CD4-positive, alpha-beta T cell treated with Interleukin-17A for 1 hour (primary cell): ENCODE measurements around the gene FGF5.
"Not testable (repeated sequence)": the region's sequence is repeated elsewhere in the genome, so short reads cannot be mapped to it uniquely, and the experiment has no call there.

ENCODE experiments used
- DNase-seq: peaks from one replicate; pipeline ENCODE4 v3.0.0-alpha.2; 2020

FGF5 gene, protein sequence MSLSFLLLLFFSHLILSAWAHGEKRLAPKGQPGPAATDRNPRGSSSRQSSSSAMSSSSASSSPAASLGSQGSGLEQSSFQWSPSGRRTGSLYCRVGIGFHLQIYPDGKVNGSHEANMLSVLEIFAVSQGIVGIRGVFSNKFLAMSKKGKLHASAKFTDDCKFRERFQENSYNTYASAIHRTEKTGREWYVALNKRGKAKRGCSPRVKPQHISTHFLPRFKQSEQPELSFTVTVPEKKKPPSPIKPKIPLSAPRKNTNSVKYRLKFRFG

DNA sequence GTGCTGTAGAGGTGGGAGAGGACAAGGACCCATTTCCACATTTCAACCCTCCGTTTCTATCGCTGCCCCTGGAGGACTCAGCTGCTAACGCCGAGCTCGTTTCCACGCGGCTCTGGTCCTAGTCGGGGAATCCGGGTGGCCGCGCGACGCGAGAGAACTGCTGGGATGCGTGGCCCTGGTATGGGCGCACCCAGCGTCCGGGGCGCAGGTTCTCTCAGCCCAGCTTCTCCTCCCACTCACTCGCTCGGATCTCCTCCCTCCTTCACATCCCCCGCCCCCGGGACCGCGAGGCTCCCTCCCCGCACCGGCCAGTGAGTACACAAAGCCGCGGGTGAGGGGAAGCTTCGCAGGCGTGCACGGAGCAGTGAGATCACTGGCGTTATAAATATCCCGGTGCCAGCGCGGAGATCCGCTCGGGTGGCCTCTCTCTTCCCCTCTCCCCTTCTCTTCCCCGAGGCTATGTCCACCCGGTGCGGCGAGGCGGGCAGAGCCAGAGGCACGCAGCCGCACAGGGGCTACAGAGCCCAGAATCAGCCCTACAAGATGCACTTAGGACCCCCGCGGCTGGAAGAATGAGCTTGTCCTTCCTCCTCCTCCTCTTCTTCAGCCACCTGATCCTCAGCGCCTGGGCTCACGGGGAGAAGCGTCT lies at the start of gene FGF5:
TSS of gene FGF5 (plus strand) at position 412 of the 649 bp plus-strand sequence. CDS start at position 573, 161 bp downstream.
- DNase-seq: no peak

DNA sequence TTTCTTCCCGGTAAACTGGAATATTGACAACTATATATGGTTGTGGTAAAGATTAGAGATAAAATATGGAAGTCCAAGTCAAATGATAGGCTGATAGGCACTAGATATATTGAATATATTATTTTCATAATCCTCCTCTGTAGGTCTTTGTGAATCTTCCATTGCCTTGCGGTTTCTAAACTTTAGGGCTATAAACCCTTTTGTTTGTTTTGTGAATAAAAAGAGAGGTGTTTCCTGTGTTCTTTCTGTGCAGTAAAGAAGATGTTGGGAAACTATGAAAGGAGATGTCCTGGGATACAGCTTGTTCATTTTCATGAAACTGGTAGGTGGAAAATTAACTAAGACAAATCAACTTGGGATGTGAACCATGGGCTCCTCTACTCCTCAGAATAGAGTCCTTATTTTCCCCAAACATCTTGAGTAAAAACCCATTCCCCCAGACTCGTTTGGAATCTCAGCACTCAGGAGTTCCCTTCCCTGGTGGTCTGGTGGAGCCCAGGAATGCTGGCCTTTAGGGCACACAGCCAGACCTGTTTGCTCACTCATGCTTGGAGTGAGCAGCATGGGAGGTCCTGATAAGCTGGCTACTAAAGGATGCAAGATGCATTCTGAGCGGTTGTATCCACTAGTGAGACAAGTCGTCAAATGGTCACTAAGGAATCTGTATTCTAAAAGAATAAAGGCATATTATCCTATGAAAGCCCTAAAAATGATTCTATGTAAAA lies 47.0 kb upstream of the FGF5 start:
- no peak for DNase-seq

DNA sequence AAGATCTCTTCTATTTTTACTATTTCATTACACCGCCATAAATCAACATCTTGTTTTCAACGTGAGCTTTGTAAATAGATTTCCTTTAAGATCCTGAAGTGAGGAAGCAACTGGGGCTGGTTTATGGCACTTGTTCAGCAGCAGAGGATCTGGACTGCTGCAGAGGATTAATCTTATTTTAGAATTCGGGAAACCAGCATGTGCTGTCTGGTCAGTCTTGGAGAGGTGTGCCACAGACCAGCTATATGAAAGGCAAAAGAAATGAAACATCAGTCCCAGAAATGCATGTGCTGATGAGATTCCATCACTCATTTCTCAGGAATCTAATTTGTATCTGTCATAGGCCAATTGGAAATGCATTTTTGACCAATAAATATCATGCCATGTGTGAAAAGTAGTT lies 45.8 kb upstream of the FGF5 start:
- no peak for DNase-seq

DNA sequence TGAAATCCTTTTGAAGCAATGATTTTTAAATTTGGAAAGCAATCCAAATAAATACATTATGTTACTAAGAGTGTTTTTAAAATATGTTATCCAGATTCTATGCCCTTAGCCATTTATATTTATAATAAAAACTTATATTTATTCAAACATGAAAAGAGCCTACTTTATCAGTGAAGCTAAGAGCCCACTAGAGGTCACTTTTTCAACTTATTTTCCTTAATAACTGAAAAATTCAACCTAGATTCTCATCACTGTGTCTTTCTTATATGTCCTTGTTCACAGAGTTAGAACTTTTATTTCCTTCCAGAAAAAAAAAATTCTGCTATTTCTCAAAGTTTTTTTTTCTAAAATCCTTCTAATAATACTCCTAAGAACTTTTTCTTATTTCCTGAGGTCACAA lies 45.3 kb upstream of the FGF5 start:
- no peak for DNase-seq

DNA sequence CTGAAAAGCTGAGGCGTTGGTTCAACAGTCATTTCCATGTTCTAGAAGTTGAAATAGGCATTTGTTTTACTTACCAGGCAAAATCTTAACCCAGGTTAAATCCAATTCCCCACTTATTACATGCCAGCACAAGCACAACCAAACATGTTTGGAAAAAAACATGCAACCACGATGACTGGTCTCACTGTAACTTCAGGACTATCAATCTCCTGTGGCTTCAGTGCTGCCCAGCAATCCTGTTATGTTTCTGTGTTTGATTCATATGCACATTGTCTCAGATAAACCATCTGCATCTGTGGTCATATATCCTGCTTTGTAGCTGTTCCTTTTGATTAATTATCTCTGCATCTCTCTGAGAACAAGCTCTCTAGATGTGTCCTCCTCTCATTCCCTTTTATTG lies 40.9 kb upstream of the FGF5 start:
- no peak for DNase-seq

DNA sequence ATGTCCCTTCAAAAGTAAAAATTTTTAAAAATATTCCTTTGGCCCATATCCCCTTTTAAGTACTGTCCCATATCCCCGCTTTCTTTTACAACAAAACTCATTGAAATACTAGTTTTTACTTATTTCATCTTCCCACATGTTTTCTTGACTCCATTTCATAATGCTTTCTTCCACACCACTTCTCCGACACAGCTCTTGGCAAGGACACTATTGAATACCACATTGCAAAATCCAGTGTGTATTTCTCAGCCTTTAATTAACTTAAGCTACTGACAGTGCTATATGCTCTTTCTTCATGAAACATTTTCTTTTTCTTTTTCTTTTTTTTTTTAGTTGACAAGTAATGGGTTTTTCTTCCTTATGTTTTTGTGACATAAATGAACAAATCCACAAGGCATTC lies 40.4 kb upstream of the FGF5 start:
- no peak for DNase-seq

DNA sequence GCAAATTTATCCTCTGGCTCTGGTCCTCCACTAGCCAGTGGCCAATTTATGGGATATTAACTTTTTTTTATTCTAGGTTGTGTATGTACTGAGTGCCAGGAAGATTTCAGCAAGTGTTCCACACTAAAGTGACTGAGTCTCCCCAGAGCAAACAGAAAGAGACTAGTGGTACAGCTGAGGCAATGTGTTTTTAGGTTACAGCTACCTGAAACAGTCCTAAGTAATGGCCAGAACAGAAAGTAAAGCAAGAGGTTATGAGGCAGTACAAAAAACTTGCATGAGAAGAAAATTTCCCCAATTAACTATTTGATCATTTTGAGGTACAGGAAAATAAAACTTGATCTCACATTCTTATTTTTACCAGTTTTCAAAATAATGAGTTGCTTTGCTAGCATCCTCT lies 38.0 kb upstream of the FGF5 start:
- DNase-seq: no peak

DNA sequence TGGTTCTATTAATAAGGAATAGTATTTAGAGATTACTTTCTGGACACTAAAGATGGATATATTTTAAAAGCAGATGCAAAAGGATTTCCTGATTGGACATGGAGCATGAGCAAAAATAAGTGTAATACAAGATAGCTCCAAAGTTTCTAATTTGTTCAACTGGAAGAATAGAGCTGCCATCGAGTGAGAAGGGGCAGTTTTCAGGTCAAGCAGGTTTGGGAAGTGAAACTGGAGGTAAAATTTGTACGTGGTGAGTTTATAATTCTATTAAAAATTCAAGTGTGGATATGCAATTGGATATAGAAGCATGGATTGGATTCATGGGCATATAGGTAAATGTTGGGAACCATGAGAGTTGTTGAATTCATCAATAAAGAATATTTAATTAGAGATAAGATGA lies 37.3 kb upstream of the FGF5 start:
- DNase-seq: no peak

DNA sequence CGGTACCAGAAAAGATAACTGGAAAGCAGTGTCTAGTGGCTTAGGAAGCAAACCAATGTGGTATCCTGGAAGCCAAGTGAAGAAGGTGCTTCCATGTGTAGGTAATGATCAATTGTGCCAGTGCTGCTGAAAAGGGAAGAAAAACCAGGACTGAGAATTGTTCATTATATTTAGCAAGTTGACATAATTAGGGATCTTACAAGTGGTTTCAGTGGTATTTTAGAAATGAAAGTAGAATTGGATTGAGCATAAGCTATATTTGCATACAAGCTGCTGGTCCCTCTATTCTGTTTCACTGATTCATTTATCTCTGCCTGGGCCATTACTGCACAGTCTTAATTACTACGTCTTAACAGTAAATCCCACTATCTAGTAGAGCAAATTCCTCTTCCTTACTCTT lies 36.9 kb upstream of the FGF5 start:
- no peak for DNase-seq

DNA sequence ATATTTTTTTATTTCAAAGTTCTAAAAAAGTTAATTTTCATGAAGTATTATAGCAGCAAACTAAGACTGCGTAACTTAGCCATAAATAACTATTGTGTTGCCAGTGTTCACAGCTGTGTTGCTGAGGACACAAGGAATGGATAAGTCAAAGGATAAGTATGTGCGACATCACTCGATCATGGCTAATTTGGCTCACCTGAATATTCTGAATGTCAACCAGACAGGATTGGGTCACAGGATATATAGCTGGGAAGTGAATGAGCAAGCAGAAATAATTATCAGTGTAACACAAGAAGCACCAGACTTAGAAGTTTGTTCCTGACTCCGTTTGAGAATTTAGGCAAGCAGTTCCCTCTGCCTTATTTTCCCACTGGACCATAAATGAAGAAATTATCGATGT lies 35.3 kb upstream of the FGF5 start:
- no peak for DNase-seq

DNA sequence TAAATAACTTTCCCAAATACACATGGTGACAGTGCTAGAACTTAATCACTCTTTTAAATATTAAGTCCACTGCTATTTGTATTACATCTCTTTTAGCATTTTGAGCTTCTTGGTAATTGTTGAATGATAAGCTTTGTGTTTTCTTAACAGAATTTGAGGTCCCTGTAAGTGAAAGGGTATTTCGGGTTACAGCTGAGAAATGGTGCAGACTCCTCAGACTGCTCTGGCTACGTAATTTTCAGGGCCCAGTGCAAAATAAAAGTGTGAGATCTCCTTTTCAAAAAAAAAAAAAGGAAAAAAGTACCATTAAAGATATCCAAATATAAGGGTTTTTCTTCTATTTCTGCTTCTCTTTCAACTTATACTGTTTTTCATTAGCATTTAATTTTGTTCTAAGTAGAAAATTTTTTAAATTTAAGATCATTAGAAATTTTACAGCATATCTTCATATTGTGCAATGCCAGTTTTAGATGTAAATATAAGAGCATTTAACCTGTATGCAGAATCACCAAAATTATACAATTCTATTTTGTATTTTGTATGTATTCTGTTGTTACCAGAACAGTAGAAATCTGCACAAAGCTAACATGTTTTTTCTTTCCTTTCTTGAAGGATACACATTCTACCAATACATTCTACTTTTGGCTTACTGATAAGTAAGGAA lies 33.6 kb upstream of the FGF5 start:
- DNase-seq: no peak

DNA sequence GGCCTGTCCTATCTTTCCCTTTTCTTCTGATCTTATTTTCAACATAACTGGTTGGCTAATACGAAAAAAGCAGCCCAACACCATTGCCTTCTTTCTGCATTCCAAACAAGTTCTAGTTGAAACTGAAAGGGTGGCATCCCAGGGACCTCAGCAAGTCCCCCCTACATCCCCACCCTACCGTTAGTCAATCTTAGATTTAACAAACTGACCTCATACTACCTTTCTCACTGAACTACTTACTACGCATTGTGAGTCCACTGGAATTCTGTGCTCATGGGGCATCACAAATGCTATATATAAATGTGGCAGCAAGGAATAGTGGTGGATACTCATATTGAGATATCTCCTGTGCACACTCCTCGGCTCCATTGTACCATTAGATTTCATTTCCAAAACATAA lies 33.1 kb upstream of the FGF5 start:
- no peak for DNase-seq

DNA sequence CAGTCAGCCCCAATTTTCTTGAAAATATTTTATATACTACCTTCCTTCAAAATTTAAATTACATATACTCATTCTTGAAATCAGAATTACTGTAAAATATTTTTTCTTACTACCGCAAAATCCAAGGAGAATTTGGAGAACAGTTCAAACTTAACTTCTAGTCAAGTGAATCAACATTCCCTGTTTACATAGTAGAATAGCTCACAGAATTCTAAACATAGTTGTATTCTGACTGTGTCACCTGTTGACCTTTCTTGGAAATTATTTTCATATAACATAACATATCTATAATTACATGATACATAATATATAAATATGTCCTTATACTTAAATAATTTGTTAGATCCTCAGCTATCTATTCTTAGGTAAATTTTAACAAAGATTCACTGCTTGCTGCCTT lies 31.0 kb upstream of the FGF5 start:
- no peak for DNase-seq

DNA sequence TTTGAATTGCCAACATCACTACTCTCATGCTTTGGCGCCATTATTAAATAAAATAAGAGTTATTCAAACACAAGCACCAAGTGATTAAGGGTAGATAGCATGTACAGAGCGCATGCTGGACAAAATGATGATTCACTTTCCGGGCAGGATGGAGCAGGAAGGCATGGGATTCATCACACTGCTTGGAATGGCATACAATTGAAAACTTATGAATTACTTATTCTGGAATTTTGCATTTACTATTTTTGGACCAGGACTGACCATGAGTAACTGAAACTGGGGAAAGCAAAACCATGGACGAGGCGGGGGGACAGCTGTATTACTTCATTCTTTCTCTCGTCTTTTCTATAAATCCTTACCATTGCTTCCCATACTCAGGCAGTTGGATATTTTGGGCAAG lies 28.5 kb upstream of the FGF5 start:
- no peak for DNase-seq

DNA sequence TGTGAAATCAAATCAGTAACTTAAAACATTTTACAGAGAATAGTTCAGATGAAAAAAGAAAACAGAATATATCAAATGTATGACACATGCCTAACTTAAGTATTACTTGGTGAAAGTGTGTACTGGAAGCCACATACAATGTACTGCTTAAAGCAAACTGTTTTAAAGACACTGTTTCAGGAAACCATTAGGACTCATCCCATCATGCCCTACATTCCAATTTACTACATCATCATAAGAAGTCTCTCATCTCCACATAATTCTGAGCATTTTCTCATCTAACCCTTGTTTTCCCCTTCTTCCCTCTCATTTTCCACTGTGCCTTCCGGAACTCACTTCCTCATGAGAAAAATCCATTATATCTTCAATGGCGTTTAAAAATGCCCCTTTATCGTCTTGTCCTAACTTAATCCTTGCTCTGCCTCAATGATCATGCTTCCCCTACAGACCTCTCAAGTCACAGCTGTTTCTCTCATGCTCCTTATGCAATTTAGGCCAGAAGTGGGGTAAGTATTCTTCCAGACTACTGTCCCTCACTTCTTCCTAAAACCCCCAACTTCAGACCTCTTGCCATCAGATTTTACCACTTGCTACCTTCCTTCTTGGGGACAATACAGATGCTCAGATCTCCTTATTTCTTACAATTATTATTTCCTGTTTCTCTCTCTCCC lies 26.8 kb upstream of the FGF5 start:
- no peak for DNase-seq

DNA sequence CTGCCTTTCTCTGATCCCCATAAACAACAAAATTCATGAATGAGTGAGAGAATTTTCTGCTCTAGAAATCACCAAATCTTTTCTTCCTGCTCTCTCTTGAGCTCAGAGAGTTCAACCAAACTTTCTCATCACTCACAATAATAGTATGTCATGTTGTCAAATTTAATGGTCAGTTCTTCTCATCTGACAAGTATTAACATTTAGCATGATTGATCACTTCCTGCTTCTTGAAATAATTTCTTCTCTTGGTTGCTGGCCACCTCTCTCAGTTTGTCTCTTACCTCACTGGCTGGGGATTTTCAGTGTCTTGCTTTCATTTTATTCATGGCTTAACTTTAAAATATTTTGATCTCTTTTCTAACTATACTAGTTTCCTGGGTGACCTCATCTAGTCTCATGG lies 25.5 kb upstream of the FGF5 start:
- no peak for DNase-seq

DNA sequence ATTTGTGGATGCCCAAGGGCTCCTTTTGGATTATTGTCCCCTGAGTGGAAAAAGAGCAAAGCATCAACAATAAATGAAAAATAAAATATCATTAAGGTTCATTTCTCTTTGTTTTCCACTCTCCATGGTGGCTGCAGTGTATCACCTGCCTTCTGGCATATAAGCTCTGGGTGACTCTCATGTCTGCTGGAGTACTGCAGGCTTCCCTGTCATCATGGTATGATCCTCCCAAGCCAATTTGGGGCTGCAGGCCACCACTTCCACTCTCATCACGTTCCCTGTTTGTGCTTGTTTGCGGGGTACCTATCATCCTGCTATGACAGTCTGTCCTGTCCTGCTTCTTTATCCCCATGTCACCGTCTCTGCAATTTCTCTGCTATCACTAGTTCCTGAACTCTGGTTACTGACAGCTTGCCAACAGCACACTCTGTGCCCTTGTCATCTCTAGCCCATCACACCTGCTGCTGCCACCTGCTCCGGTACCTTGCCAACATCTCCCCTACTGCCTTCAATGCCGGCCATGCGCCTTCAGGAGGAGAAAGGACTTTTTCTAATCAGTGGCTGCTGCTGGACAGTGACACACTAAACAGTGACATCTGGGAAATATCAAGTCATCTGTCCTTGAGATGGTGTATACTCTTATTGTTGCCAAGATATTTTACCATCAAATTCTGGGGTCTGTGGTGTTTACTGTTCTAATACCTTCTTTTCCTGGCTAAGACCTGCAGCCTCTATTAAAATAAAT lies 23.0 kb upstream of the FGF5 start:
- DNase-seq: no peak

DNA sequence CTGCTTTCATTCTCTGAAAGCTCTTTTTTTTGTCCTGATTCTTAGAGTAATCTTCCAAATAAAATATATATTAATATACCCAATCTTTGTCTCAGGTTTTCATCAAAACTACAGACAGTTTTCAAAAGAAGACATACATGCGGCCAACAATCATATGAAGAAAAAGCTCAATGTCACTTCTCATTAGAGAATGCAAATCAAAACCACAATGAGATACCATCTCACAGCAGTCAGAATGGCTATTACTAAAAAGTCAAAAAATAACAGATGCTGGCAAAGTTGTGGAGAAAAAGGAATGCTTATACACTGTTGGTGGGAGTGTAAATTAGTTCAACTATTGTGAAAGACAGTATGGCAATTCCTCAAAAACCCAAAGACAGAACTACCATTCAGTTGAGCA lies 19.0 kb upstream of the FGF5 start:
- not testable (repeated sequence) for DNase-seq

DNA sequence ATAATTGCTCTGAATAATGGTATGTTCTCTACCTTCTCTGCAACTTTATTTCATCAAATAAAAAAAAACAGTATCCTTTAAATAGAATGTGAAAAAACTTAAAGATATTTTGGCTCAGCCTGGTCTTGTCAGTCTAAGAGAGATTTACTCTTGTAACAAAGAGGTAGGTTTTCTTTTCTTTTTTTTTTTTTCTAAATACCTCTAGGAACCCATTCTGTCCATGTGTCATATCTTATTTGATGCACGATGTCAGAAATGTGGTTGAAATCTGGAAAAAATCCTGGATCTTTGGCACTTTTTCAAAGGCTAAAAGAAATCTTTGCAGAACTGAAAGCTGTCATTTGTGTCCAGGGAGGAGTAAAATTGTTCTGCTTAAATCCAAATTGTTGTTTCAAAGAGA lies 17.3 kb upstream of the FGF5 start:
- no peak for DNase-seq

DNA sequence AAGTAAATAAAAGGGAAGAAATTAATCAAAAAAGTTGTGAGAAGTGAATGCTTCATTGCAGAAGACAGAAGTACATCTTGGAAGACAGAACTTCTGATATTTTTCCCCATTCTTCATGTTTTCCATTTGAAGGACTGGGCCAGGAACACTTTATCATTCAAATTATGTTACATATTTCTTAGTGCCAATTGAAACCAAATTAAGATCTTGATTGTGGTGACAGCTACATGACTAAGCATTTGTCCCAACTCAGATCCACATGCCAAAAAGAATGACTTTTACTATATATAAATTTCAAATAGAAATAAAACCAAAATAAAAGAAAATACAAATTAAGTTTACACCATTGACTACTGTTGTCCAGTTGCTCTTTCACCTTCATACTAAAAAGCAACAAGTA lies 14.0 kb upstream of the FGF5 start:
- no peak for DNase-seq

DNA sequence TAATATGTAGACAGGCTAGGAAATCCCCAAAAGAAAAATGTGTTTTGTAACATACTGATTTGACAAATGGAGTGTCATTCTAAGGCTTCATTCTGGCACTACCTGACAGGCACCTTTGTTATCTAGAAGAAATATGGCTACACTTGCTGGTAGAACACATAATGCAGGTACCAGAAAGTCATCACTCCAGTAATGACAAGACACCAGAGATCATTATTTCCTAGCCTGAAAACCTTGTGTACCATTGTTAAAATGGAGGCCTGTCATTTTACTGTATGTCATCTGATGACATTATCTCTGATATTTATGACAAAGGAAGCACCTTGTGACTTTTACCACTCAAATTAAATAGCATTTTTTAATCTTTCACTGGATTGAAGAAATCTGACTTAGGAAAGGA lies 13.5 kb upstream of the FGF5 start:
- no peak for DNase-seq

DNA sequence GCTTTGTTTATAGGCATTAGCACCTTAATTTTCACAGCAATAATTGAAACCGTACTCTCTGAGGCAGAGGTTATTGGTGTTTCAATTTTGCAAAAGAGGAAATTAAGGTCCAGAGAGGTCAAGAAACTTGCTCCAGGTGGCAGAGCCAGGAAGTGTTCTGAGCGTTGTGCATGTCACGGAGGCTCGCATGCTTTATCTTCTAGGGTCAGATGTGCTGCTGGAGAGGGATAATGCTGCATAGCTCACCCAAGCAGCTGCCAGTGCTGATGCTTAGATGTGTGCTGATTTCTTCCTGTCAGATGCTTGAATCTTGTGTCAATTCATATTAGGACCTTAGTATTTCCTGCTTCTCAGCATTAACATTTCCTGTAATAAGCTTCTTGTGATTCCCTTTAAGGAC lies 13.0 kb upstream of the FGF5 start:
- DNase-seq: no peak

DNA sequence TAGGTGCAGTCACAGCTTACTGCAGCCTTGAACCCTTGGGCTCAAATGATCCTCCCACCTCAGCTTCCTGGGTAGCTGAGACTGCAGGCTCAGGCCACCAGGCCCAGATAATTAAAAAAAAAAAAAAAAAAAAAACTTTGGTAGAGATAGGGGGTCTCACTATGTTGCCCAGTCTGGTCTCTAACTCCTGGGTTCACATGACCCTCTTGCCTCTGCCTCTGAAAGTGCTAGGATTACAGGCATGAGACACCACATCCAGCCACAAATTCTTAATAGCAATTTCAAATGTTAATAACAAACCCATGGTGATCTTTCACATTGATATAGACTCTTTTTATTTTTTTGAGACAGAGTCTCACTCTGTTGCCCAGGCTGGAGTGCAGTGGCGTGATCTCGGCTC lies 12.3 kb upstream of the FGF5 start:
- DNase-seq: no peak
